ENCODE data around the gene PRR7.

The PRR7 gene

DNA sequence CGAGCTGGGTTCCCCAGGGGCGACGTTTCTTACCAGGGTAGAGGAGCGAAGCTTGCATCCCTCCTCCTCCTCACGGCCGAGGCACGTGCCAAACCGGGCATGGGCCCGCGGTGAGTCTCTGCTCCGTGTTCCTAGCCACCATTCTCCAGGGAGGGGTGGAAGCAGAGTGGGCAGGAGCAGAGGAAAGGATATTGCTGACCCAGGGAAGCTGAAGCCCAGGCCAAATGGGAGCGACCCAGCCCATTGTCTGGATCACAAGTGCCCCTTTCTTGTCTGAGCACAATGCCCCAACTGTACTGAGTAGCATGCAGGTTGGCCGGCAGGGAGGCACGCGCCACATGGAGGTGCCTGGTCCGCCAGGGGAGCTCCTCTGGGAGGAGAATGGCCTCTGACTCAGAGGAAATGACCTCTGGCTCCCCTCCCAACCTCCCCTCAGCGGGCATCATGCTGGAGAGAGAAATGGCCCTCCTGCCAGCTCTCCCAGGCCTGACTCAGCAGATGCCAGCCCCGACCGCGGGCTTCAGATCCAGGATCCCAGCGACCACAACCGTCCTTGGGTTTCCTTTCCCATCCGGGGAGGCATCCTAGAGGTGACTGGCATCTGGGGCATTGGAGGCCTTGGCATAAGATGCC lies 1.1 kb downstream of the PRR7 start:
- TF ChIP-seq, protein P1, sequence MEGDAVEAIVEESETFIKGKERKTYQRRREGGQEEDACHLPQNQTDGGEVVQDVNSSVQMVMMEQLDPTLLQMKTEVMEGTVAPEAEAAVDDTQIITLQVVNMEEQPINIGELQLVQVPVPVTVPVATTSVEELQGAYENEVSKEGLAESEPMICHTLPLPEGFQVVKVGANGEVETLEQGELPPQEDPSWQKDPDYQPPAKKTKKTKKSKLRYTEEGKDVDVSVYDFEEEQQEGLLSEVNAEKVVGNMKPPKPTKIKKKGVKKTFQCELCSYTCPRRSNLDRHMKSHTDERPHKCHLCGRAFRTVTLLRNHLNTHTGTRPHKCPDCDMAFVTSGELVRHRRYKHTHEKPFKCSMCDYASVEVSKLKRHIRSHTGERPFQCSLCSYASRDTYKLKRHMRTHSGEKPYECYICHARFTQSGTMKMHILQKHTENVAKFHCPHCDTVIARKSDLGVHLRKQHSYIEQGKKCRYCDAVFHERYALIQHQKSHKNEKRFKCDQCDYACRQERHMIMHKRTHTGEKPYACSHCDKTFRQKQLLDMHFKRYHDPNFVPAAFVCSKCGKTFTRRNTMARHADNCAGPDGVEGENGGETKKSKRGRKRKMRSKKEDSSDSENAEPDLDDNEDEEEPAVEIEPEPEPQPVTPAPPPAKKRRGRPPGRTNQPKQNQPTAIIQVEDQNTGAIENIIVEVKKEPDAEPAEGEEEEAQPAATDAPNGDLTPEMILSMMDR (IDR thresholded peaks at IDR 0.05; ENCODE audit: extremely low read depth, insufficient read depth, missing control alignments), result no peak
- in situ Hi-C loops (cut with MboI; ENCODE audit: low pct_unique_long_range_greater_than_20kb, low sequenced_read_pairs, unreplicated experiment), result no loop called here
- no peak for DNase-seq (ENCODE audit: low spot score)

GRCh38 chr5:177448244-177448950 lies 1.8 kb downstream of the PRR7 start:
- in situ Hi-C loops (cut with MboI; ENCODE audit: low pct_unique_long_range_greater_than_20kb, low sequenced_read_pairs, unreplicated experiment), result no loop called here
- TF ChIP-seq, protein P1 (IDR thresholded peaks at IDR 0.05; ENCODE audit: extremely low read depth, insufficient read depth, missing control alignments), result no peak
- no peak for DNase-seq (ENCODE audit: low spot score)

DNA sequence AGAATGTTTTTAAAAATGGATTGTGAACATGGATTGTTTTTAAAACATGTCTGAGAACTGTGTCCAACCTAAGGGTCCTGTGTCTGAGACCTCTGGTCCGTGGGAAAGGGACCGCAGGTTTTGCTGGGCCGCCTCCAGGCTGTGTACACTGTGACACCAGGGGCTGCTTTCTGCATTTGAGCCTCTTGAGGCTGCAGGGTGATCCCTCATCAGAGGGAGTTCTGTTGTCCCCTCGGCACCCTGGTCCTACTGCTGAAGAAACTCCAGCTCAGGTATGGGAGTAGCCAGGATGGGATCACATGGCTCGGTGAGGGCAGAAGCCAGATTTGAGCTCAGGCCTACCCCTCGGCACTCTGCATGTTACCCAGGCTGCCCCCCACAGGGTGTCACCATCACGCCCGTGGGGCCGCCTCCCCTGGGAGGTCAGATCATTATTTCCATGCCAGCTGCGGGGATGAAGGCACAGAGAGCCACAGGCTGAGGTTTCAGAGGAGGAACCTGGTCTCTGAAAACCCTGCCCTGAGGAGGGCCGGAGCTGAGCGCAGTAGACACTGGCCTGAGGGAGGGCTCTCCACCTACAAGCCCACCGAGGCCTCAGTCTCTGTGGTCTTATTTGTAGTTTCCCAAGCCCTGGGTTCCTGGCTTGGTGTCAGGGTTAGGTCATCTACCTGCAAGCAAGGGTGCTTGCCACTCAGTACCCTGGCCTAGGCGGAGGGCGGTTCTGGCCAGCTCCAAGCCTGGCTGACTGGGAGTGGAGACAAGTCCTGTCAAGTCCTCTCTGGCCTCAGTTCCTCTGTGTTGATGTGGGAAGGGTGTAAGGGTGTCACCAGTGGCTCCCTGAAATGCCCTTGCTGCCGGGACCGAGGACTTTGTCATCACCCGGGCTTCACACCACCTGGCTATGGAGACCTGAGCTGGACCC lies 2.8 kb downstream of the PRR7 start:
- in situ Hi-C loops (cut with MboI; ENCODE audit: low pct_unique_long_range_greater_than_20kb, low sequenced_read_pairs, unreplicated experiment), result loop anchor here (10.0 kb wide), 1 partner anchor 45 kb away; the partner anchor contains the start of genes F12 and PFN3
- no peak for DNase-seq (ENCODE audit: low spot score)
- TF ChIP-seq, protein P1 (IDR thresholded peaks at IDR 0.05; ENCODE audit: extremely low read depth, insufficient read depth, missing control alignments), result no peak

GRCh38 chr5:177450667-177451424 lies 4.2 kb downstream of the PRR7 start:
- DNase-seq (ENCODE audit: low spot score), result no peak
- TF ChIP-seq, protein P1 (IDR thresholded peaks at IDR 0.05; ENCODE audit: extremely low read depth, insufficient read depth, missing control alignments), result no peak
- in situ Hi-C loops (cut with MboI; ENCODE audit: low pct_unique_long_range_greater_than_20kb, low sequenced_read_pairs, unreplicated experiment), result loop anchor here (10.0 kb wide), 1 partner anchor 46 kb away; the partner anchor contains the start of genes F12 and PFN3

DNA sequence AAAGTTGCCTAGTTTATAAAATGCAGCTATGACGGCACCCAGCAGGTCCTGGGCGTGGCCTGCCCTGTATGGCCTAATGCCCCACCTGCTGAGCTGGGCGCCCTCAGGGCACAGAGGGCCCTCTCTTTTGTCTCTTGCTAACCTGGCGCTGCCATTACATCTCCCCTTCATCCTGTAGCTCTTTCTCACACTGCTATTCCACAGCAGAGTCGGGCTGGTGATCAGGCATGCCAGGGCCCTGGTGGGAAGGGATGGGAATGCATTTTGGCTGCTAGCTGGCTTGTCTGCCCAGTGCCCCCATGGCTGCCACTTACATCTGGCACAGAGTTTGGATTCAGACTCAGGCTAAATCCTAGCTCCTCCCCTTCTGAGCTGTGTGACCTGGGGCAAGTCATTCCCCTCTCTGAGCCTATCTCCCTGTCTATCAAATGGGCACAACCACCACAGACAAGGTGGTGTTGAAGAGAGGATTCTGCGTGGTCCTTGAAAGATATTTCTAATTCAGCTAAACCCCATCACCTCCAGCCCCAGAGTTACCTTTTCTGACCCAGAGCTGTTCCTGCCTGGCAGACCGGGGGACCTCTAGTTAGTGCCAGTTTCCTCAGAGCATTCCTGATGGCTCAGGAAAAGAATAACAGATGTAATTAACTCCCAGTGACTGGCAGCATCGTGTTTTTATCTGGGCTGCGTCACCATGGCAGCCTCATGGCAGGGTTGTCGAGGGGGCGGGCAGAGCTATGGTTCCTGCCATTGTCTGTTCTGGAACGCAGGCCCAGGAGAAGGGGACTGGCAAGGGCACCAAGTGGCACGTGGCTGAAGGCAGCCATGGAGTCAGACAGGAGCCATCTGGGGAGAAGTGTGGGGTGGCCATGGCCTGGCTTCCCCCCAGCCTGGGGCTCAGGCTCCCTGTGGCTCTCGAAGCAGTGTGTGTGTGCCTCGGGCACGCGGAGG lies 6.3 kb downstream of the PRR7 start:
- in situ Hi-C loops (cut with MboI; ENCODE audit: low pct_unique_long_range_greater_than_20kb, low sequenced_read_pairs, unreplicated experiment), result loop anchor here (10.0 kb wide), 1 partner anchor 48 kb away; the partner anchor contains the start of genes F12 and PFN3
- no peak for DNase-seq (ENCODE audit: low spot score)
- TF ChIP-seq, protein P1 (IDR thresholded peaks at IDR 0.05; ENCODE audit: extremely low read depth, insufficient read depth, missing control alignments), result no peak

Data from GM13977 (cell line).